ENCODE data around the gene GRK5.

DNA sequence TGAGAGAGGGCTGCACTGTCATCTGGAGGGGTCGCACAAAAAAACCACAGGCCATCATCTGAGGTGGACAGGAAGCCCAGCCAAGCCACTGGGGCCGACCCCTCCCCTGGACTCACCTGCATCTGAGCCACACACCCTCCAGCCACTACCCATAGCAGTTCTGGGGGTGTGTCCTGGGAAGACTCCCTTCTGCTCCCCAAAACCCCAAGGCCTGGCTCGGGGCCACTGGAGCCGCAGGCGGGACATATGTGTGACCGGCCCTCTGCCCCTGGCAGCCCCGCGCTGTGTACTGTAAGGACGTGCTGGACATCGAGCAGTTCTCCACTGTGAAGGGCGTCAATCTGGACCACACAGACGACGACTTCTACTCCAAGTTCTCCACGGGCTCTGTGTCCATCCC, 245.0 kb downstream of the GRK5 start:
- TF ChIP-seq GATA3 (IDR thresholded peaks at IDR 0.05; ENCODE audit: low read depth, low read length) = no peak
- TF ChIP-seq GATA2 (IDR thresholded peaks at IDR 0.05; ENCODE audit: low read depth, low read length) = no peak

All from SH-SY5Y (cell line).